ENCODE measurements around the gene GP1BB.

GP1BB gene

GRCh38 chr22:19688301-19689290 is 34.7 kb upstream of the GP1BB start:
- no peak for FAIRE-seq
- no peak for DNase-seq (ENCODE audit: insufficient read length, low spot score)
- no peak for TF ChIP-seq CTCF (IDR thresholded peaks at IDR 0.05; ENCODE audit: insufficient read depth, missing control alignments)

- DNase-seq (ENCODE audit: insufficient read length, low spot score) (no peak), FAIRE-seq (no peak)
- TF ChIP-seq CTCF (IDR thresholded peaks at IDR 0.05; ENCODE audit: insufficient read depth, missing control alignments), result no peak
Observed at GRCh38 chr22:19689408-19689807, 33.9 kb upstream of the GP1BB start.

DNA sequence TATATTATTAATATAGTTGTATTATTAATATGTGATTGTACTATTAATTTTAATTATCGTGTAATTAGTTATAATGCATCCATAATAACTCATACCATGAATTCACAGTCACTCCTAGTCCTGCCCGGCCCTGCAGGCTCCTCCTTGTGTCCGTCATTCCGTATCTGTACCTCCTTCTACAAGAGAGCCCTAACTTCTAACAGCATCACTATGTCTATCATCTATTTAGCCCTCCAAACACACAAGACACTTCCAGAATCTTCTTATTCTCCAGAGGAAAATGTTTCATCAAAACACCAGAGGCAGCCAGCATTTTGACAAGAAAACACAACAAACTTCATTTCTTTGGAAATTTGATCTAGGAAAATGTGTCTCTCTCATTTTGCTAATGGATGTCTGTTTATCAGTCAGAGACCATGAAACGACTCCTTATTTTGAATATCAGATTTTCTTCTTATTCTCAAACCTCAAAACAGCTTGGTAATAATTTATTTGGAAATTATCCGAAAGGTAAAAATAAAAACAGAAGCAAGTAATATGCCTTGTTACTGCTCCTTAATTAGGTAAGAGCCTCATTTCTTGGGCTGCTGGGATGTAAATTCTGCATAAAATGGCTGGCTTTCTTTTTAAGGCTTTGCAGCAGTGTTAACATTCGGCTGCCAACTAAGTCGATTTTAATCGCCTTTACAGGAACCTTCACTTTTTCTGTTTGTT is 32.2 kb upstream of the GP1BB start:
- FAIRE-seq, result no peak
- TF ChIP-seq CTCF (IDR thresholded peaks at IDR 0.05; ENCODE audit: insufficient read depth, missing control alignments), result no peak
- DNase-seq (ENCODE audit: insufficient read length, low spot score), result no peak

DNA sequence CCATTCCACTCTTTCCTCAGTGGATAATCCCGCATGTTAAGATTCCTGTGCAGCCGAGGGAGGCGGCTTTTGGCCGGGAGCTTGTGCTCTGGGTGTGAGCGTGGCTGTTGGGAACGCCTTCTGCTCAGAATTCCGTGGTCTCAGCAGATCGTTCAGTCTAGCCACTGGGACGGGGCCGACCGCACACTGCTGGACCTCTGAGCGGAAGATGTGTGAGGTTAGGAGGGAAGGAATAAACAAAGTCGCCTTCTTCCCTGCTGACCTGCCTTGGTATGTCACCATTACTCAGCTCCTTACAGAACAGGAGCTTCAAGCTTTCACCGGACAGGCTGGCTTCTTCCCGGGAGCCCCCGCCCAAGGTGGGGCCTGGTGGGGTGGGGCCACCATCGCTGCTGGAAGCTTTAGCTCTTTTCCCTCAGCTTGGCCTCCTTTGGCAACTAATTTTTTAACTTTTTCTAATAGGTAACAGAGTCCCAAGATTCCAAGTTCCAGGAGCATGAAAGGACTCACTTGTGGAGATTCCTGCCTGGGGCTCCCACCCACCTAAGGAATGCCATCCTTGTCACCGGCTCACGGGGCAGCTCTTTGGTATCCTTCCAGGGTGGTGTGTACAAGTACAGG is 31.5 kb upstream of the GP1BB start:
- FAIRE-seq (no peak), DNase-seq (ENCODE audit: insufficient read length, low spot score) (no peak)
- TF ChIP-seq CTCF (IDR thresholded peaks at IDR 0.05; ENCODE audit: insufficient read depth, missing control alignments), result no peak

- no peak for TF ChIP-seq CTCF (IDR thresholded peaks at IDR 0.05; ENCODE audit: insufficient read depth, missing control alignments)
- DNase-seq (ENCODE audit: insufficient read length, low spot score) (no peak), FAIRE-seq (no peak)
Observed at GRCh38 chr22:19693581-19693980, 29.8 kb upstream of the GP1BB start.

- FAIRE-seq, result no peak
- no peak for TF ChIP-seq CTCF (IDR thresholded peaks at IDR 0.05; ENCODE audit: insufficient read depth, missing control alignments)
- DNase-seq (ENCODE audit: insufficient read length, low spot score), result no peak
Observed at GRCh38 chr22:19693981-19694670, 29.2 kb upstream of the GP1BB start.

Measured in D721Med (cell line).